NCI-H82 (cell line): Measurements from ENCODE around the gene TERF2IP.

ENCODE experiments used
- DNase-seq: peaks from one replicate; lab custom pipeline; 2025; lab: John Stamatoyannopoulos, UW

TERF2IP gene

GRCh38 chr16:75640598-75640997 lies 7.0 kb upstream of the TERF2IP start:
- no peak for DNase-seq

GRCh38 chr16:75644240-75645012 lies 3.1 kb upstream of the TERF2IP start:
- DNase-seq = peak; percentile 79

GRCh38 chr16:75647112-75647491 lies 471 bp upstream of the TERF2IP start:
- DNase-seq = no peak

- peak; percentile 77 for DNase-seq
Observed at GRCh38 chr16:75648265-75649076, 898 bp downstream of the TERF2IP start.

GRCh38 chr16:75653922-75654321 lies 6.3 kb downstream of the TERF2IP start:
- no peak for DNase-seq

- no peak for DNase-seq
Observed at GRCh38 chr16:75658175-75658574, 10.6 kb downstream of the TERF2IP start.

GRCh38 chr16:75660321-75660720 lies 12.7 kb downstream of the TERF2IP start:
- no peak for DNase-seq

- DNase-seq = no peak
Observed at GRCh38 chr16:75660726-75661302, 13.2 kb downstream of the TERF2IP start.

GRCh38 chr16:75667503-75667902 lies 19.9 kb downstream of the TERF2IP start:
- no peak for DNase-seq

- no peak for DNase-seq
Observed at GRCh38 chr16:75676909-75677308, 29.3 kb downstream of the TERF2IP start, which contains the start of gene CPHXL2. Gene CPHXL2, minus strand, starts transcription at chr16:75677009. Its CDS starts 10 bp downstream, at chr16:75676999.

GRCh38 chr16:75679366-75679765 lies 31.8 kb downstream of the TERF2IP start:
- no peak for DNase-seq

- DNase-seq = no peak
Observed at GRCh38 chr16:75682308-75682707, 34.7 kb downstream of the TERF2IP start.

GRCh38 chr16:75687361-75687760 lies 39.8 kb downstream of the TERF2IP start:
- DNase-seq = no peak

GRCh38 chr16:75695708-75696107 lies 48.1 kb downstream of the TERF2IP start:
- DNase-seq = no peak

- no peak for DNase-seq
Observed at GRCh38 chr16:75697571-75697970, 50.0 kb downstream of the TERF2IP start.

- DNase-seq = peak; percentile 59
Observed at GRCh38 chr16:75701361-75701760, 53.8 kb downstream of the TERF2IP start, which contains the start of gene DUXB. Gene DUXB, minus strand, starts transcription at chr16:75701461. Its CDS starts 43 bp downstream, at chr16:75701418.

GRCh38 chr16:75702242-75702641 lies 54.7 kb downstream of the TERF2IP start:
- DNase-seq = peak; percentile 90

- no peak for DNase-seq
Observed at GRCh38 chr16:75703306-75703705, 55.7 kb downstream of the TERF2IP start.
